ENCODE measurements around the gene PTPRA.

Gene PTPRA

DNA sequence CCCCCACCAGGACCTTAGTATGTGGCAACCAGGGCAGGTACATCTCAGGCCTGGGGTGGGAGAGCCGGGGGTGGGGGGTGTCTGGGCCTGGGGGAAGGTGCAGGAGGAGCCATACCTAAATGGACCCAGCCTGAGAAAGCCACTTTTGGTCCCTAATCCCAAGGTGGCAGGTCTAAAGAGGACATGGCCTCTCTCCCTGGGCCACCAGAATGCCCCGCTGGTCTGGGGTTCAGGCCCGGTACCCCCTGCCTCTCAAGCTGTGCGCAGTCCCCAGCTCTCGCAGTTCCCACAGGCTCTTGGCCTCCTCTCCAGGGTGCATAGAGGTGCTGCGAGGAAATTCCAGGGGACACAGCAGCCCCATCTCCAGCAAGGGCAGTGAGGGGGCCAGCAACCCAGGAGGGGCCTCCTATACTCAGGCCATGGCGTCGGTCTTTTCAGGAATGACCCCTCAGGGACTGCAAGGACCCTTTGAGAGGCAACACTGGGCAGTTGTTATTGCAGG, 212.3 kb downstream of the PTPRA start:
- no peak for DNase-seq (ENCODE audit: low spot score)
- TF ChIP-seq, protein P1, sequence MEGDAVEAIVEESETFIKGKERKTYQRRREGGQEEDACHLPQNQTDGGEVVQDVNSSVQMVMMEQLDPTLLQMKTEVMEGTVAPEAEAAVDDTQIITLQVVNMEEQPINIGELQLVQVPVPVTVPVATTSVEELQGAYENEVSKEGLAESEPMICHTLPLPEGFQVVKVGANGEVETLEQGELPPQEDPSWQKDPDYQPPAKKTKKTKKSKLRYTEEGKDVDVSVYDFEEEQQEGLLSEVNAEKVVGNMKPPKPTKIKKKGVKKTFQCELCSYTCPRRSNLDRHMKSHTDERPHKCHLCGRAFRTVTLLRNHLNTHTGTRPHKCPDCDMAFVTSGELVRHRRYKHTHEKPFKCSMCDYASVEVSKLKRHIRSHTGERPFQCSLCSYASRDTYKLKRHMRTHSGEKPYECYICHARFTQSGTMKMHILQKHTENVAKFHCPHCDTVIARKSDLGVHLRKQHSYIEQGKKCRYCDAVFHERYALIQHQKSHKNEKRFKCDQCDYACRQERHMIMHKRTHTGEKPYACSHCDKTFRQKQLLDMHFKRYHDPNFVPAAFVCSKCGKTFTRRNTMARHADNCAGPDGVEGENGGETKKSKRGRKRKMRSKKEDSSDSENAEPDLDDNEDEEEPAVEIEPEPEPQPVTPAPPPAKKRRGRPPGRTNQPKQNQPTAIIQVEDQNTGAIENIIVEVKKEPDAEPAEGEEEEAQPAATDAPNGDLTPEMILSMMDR (IDR thresholded peaks at IDR 0.05; ENCODE audit: extremely low read depth, missing control alignments) = no peak

DNA sequence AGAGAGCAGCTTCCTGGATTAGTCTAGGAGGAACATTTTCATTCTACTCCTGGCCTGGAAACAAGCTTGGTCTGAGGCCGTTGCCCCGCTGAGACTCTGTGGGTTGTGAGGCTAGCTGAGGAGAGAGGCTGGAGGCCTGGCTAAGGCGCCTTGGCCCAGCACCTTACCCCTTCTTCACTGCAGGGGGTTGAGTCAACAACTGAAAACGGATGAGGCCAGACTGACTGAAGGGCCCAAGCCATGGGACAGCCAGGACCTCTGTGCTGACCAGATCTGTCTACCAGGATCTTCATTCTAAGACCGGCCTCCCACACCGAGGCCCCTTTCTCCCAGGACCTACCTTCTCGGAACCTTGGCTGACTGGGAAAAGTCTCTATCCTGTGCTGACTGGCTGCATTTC, 214.8 kb downstream of the PTPRA start:
- no peak for DNase-seq (ENCODE audit: low spot score)
- TF ChIP-seq, protein P1 (IDR thresholded peaks at IDR 0.05; ENCODE audit: extremely low read depth, missing control alignments) = no peak
